NCI-H2196 (cell line): ENCODE results near the gene ZNF783.
"Not testable (repeated sequence)": the region's sequence is repeated elsewhere in the genome, so short reads cannot be mapped to it uniquely, and the experiment has no call there.

Experiments
- DNase-seq: peaks from one replicate; lab custom pipeline; 2025; ENCODE audit not compliant: unreplicated experiment; lab: John Stamatoyannopoulos, UW

Gene ZNF783

GRCh38 chr7:149297034-149297755, 35.2 kb downstream of the ZNF783 start:
- no peak for DNase-seq

- DNase-seq: no peak
Observed at GRCh38 chr7:149300620-149301285, 38.8 kb downstream of the ZNF783 start.

GRCh38 chr7:149302222-149302621, 40.2 kb downstream of the ZNF783 start:
- DNase-seq: no peak

- no peak for DNase-seq
Observed at GRCh38 chr7:149302865-149303264, 40.9 kb downstream of the ZNF783 start.

GRCh38 chr7:149304006-149304405, 42.0 kb downstream of the ZNF783 start:
- DNase-seq: no peak

- no peak for DNase-seq
Observed at GRCh38 chr7:149306854-149307253, 44.9 kb downstream of the ZNF783 start.

GRCh38 chr7:149307775-149308501, 45.9 kb downstream of the ZNF783 start:
- no peak for DNase-seq

- peak; percentile 20 for DNase-seq
Observed at GRCh38 chr7:149310113-149310836, 48.3 kb downstream of the ZNF783 start.

- DNase-seq: no peak
Observed at GRCh38 chr7:149310990-149311573, 49.1 kb downstream of the ZNF783 start.

- DNase-seq: no peak
Observed at GRCh38 chr7:149313981-149314380, 52.0 kb downstream of the ZNF783 start.

GRCh38 chr7:149316606-149317005, 54.6 kb downstream of the ZNF783 start:
- no peak for DNase-seq

- DNase-seq: no peak
Observed at GRCh38 chr7:149317496-149317895, 55.5 kb downstream of the ZNF783 start.

- no peak for DNase-seq
Observed at GRCh38 chr7:149317986-149318672, 56.1 kb downstream of the ZNF783 start.

GRCh38 chr7:149319376-149319775, 57.4 kb downstream of the ZNF783 start:
- no peak for DNase-seq

- no peak for DNase-seq
Observed at GRCh38 chr7:149320313-149321124, 58.5 kb downstream of the ZNF783 start.

GRCh38 chr7:149321125-149321905, 59.3 kb downstream of the ZNF783 start:
- not testable (repeated sequence) for DNase-seq

GRCh38 chr7:149321978-149322541, 60.1 kb downstream of the ZNF783 start:
- no peak for DNase-seq

GRCh38 chr7:149322737-149323136, 60.7 kb downstream of the ZNF783 start:
- no peak for DNase-seq
